ENCODE measurements around the gene TBC1D3D.
"Not testable (repeated sequence)": the region's sequence is repeated elsewhere in the genome, so short reads cannot be mapped to it uniquely, and the experiment has no call there.

Gene TBC1D3D

DNA sequence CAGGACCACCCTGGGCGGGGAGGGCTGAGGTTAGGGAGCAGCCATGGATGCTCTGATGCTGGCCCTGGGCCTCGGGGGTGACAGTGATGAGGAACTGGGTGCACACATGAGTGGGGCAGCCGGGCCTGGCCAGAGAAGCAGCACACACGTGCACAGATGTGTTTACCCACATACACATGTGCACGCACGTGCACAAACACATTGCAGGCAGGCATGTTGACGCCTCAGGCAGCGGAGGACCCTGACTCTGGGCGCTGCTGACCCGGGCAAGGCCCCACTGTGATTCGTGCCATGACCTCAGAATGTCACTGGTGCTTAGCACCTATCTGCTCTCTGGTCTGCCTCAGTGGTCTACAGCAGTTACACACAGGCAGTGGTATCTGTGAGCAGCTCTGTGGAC lies at the start of gene TBC1D3D:
Gene TBC1D3D, plus strand, starts transcription at position 301 of the 400 bp plus-strand sequence. CDS start 1,585 bp downstream, outside the sequence.
- H3K36me3 ChIP-seq (ENCODE audit: control insufficient read depth in 2 of 2, insufficient read depth in 2 of 2, low read length in 2 of 2); H3K4me3 ChIP-seq (ENCODE audit: low read length in 2 of 2); H3K9me3 ChIP-seq (ENCODE audit: control insufficient read depth in 2 of 2, low read length in 2 of 2); H3K4me1 ChIP-seq (ENCODE audit: control insufficient read depth in 2 of 2, insufficient read depth in 2 of 2, low read length in 2 of 2); H3K9ac ChIP-seq (ENCODE audit: low read depth in 1 of 2, low read length in 2 of 2); H3K27ac ChIP-seq (ENCODE audit: low read depth in 2 of 2, low read length in 2 of 2); H3K27me3 ChIP-seq (ENCODE audit: control insufficient read depth in 2 of 2, insufficient read depth in 2 of 2, low read length in 2 of 2): not testable (repeated sequence)

DNA sequence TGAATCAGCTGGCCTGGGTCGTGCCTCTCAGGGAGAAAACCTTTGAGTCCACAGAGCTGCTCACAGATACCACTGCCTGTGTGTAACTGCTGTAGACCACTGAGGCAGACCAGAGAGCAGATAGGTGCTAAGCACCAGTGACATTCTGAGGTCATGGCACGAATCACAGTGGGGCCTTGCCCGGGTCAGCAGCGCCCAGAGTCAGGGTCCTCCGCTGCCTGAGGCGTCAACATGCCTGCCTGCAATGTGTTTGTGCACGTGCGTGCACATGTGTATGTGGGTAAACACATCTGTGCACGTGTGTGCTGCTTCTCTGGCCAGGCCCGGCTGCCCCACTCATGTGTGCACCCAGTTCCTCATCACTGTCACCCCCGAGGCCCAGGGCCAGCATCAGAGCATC lies 14.8 kb upstream of the TBC1D3D start, which contains the start of gene TBC1D3L:
Gene TBC1D3L, minus strand, starts transcription at position 101 of the 400 bp plus-strand sequence. CDS start 1,540 bp downstream, outside the sequence.
- not testable (repeated sequence) for H3K4me3 ChIP-seq (ENCODE audit: low read length in 2 of 2); H3K4me1 ChIP-seq (ENCODE audit: control insufficient read depth in 2 of 2, insufficient read depth in 2 of 2, low read length in 2 of 2); H3K9me3 ChIP-seq (ENCODE audit: control insufficient read depth in 2 of 2, low read length in 2 of 2); H3K27ac ChIP-seq (ENCODE audit: low read depth in 2 of 2, low read length in 2 of 2); H3K36me3 ChIP-seq (ENCODE audit: control insufficient read depth in 2 of 2, insufficient read depth in 2 of 2, low read length in 2 of 2); H3K9ac ChIP-seq (ENCODE audit: low read depth in 1 of 2, low read length in 2 of 2); H3K27me3 ChIP-seq (ENCODE audit: control insufficient read depth in 2 of 2, insufficient read depth in 2 of 2, low read length in 2 of 2)
